Tibial nerve (tissue), 4 donors: Measurements from ENCODE around the gene VANGL1. TPM values are rescaled to one million over a fixed set of nuclear protein-coding genes. Genes with fewer than 3 reads are reported as not detected.

ENCODE experiments used
- DNase-seq, 2 donors: peaks; one replicate each; pipeline ENCODE4 v3.0.0-alpha.2; 2019; ENCODE audit warnings: low spot score in 2 of 2
- H3K27ac ChIP-seq, 4 donors: fragments of 200-600 bp; sonication (generic) in 3 of 4; one replicate each; pipeline ENCODE4 v1.5.1; 2017 to 2019; ENCODE audit warnings: mild to moderate bottlenecking in 1 of 4
- H3K27me3 ChIP-seq, 2 donors: fragments of 200-600 bp; sonication (generic) in 1 of 2; one replicate each; pipeline versions ENCODE4 v1.5.1 to v1.6.0; 2017 to 2019
- H3K36me3 ChIP-seq, 3 donors: fragments of 200-600 bp; sonication (generic); one replicate each; pipeline ENCODE4 v1.5.1; 2018 to 2019
- H3K4me1 ChIP-seq, 4 donors: fragments of 200-600 bp; sonication (generic) in 3 of 4; one replicate each; pipeline ENCODE4 v1.5.1; 2017 to 2019
- H3K4me3 ChIP-seq, 4 donors: fragments of 200-600 bp; sonication (generic) in 3 of 4; one replicate each; pipeline ENCODE4 v1.5.1; 2017 to 2019; ENCODE audit warnings: mild to moderate bottlenecking in 1 of 4, moderate library complexity in 1 of 4
- H3K9me3 ChIP-seq, 4 donors: fragments of 200-600 bp; sonication (generic) in 3 of 4; one replicate each; pipeline ENCODE4 v1.5.1; 2017 to 2019
- CTCF ChIP-seq, 5 experiments: fragments of 200-600 bp in 3 of 5; fragments of 450-650 bp in 2 of 5; sonication (generic) in 3 of 5; IDR thresholded peaks; one replicate each; pipeline ENCODE4 v1.5.1; 2016 to 2019; ENCODE audit warnings: antibody characterized with exemption in 5 of 5, mild to moderate bottlenecking in 3 of 5, moderate library complexity in 2 of 5
- EP300 ChIP-seq, 2 donors: sonication (generic); formaldehyde crosslinking; IDR thresholded peaks; one replicate each; pipeline ENCODE4 v1.6.1; 2017; ENCODE audit warnings: antibody characterized with exemption in 2 of 2, mild to moderate bottlenecking in 1 of 2
- POLR2A ChIP-seq, 2 donors: fragments of 450-650 bp; IDR thresholded peaks; one replicate each; pipeline ENCODE4 v1.6.1; 2017; ENCODE audit warnings: antibody characterized with exemption in 2 of 2, mild to moderate bottlenecking in 2 of 2, moderate library complexity in 2 of 2
- WGBS, 2 donors: methylation state at CpG; one replicate each; pipeline ENCODE4 v1.1.5; 2018; 5-methylcytosine and 5-hydroxymethylcytosine counted together
- total RNA-seq, 4 donors: library from RNA; depleted of rRNA; stranded (reverse); fragments of >200 nt; gene quantifications; one replicate each; pipeline ENCODE4 v1.1.0, GENCODE V29; 2016

VANGL1 gene
- total RNA-seq, 4 donors from 2014 or later = 4.5 to 8.8 (median 6.8) TPM

- no peaks in the 10 kb centered on the region for H3K27me3 ChIP-seq
- DNase-seq = no peak
- TF ChIP-seq EP300 (IDR thresholded peaks at IDR 0.05) = no peak
- no peak for TF ChIP-seq POLR2A (IDR thresholded peaks at IDR 0.05)
- TF ChIP-seq CTCF (IDR thresholded peaks at IDR 0.05) = no peak
- H3K4me3 ChIP-seq = no peak overlapping the region
- no peaks in the 10 kb centered on the region for H3K9me3 ChIP-seq
- peaks cover 0 to 37% (median 0%) of the 10 kb centered on the region in 4 donors for H3K4me1 ChIP-seq
- H3K36me3 ChIP-seq = peaks cover 0 to 24% (median 0%) of the 10 kb centered on the region in 3 donors
- no peak overlapping the region for H3K27ac ChIP-seq
- WGBS, 2 donors = 67 to 80% methylated on average over 13 of the region's 13 CpGs
Observed at GRCh38 chr1:115648717-115649691, 7.2 kb downstream of the VANGL1 start.

- TF ChIP-seq EP300 (IDR thresholded peaks at IDR 0.05) = no peak
- TF ChIP-seq POLR2A (IDR thresholded peaks at IDR 0.05) = no peak
- no peak for TF ChIP-seq CTCF (IDR thresholded peaks at IDR 0.05)
- Histone ChIP-seq H3K4me1 (peaks cover 0 to 37% (median 0%) of the 10 kb centered on the region in 4 donors), H3K4me3 (no peak overlapping the region), H3K36me3 (peaks cover 0 to 26% (median 0%) of the 10 kb centered on the region in 3 donors), H3K27ac (no peak overlapping the region), H3K27me3 (no peaks in the 10 kb centered on the region), H3K9me3 (no peaks in the 10 kb centered on the region)
- DNase-seq = no peak
- WGBS, 2 donors = 36 to 37% methylated on average over 3 of the region's 3 CpGs
Observed at GRCh38 chr1:115649964-115650363, 8.2 kb downstream of the VANGL1 start.

- peaks cover 0 to 44% (median 0%) of the 10 kb centered on the region in 4 donors for H3K4me1 ChIP-seq
- peaks cover 0 to 26% (median 0%) of the 10 kb centered on the region in 3 donors for H3K36me3 ChIP-seq
- no peaks in the 10 kb centered on the region for H3K9me3 ChIP-seq
- H3K4me3 ChIP-seq = no peak overlapping the region
- TF ChIP-seq EP300 (IDR thresholded peaks at IDR 0.05) = no peak
- TF ChIP-seq CTCF (IDR thresholded peaks at IDR 0.05) = no peak
- no peak for TF ChIP-seq POLR2A (IDR thresholded peaks at IDR 0.05)
- WGBS, 2 donors = 69 to 77% methylated on average over 3 of the region's 3 CpGs
- DNase-seq = no peak
- H3K27me3 ChIP-seq = no peaks in the 10 kb centered on the region
- no peak overlapping the region for H3K27ac ChIP-seq
Observed at GRCh38 chr1:115650961-115651360, 9.2 kb downstream of the VANGL1 start.

GRCh38 chr1:115651391-115651790, 9.6 kb downstream of the VANGL1 start:
- peaks cover 0 to 26% (median 0%) of the 10 kb centered on the region in 3 donors for H3K36me3 ChIP-seq
- no peak overlapping the region for H3K27ac ChIP-seq
- H3K27me3 ChIP-seq = no peaks in the 10 kb centered on the region
- H3K4me3 ChIP-seq = no peak overlapping the region
- no peak for DNase-seq
- WGBS, 2 donors = 91 to 93% methylated on average over 8 of the region's 8 CpGs
- H3K9me3 ChIP-seq = no peaks in the 10 kb centered on the region
- no peak for TF ChIP-seq EP300 (IDR thresholded peaks at IDR 0.05)
- no peak for TF ChIP-seq CTCF (IDR thresholded peaks at IDR 0.05)
- TF ChIP-seq POLR2A (IDR thresholded peaks at IDR 0.05) = no peak
- peaks cover 0 to 44% (median 0%) of the 10 kb centered on the region in 4 donors for H3K4me1 ChIP-seq

GRCh38 chr1:115652236-115652788, 10.5 kb downstream of the VANGL1 start:
- 88 to 100% methylated on average over 2 of the region's 2 CpGs for WGBS, 2 donors
- Histone ChIP-seq H3K27ac (no peak overlapping the region), H3K4me1 (peaks cover 0 to 44% (median 0%) of the 10 kb centered on the region in 4 donors), H3K36me3 (peaks cover 0 to 26% (median 0%) of the 10 kb centered on the region in 3 donors), H3K9me3 (no peaks in the 10 kb centered on the region), H3K4me3 (no peak overlapping the region), H3K27me3 (no peaks in the 10 kb centered on the region)
- DNase-seq = no peak
- TF ChIP-seq CTCF (IDR thresholded peaks at IDR 0.05) (no peak), POLR2A (IDR thresholded peaks at IDR 0.05) (no peak), EP300 (IDR thresholded peaks at IDR 0.05) (no peak)
